Measurements from ENCODE around the gene PNPLA5.

GRCh38 chr22:43887391-43887790, 4.4 kb downstream of the PNPLA5 start:
- TF ChIP-seq CTCF (IDR thresholded peaks at IDR 0.05) = no peak
- no peak for TF ChIP-seq POLR2A (IDR thresholded peaks at IDR 0.05)
